Heart right ventricle (tissue), 16 donors: ENCODE measurements around the gene GRID1. TPM values are rescaled to one million over a fixed set of nuclear protein-coding genes. Genes with fewer than 3 reads are reported as not detected.

Source experiments
- ATAC-seq, 8 donors: fragments of 200-7000 bp; cut with Tn5 transposase; one replicate each; pipeline ENCODE4 v1.9.1; 2020; ENCODE audit warnings: mild to moderate bottlenecking in 8 of 8, moderate library complexity in 8 of 8, moderate number of reproducible peaks in 1 of 8
- DNase-seq, 2 donors: peaks; one replicate each; pipeline ENCODE4 v3.0.0-alpha.2; 2020
- H3K27ac ChIP-seq, 10 donors: fragments of 200-600 bp; sonication (generic) in 2 of 10; one replicate each; pipeline versions ENCODE4 v1.5.0 to v1.8.0; 2020 to 2022; ENCODE audit warnings: mild to moderate bottlenecking in 3 of 10
- H3K27me3 ChIP-seq, 7 donors: fragments of 200-600 bp; one replicate each; pipeline ENCODE4 v1.8.0; 2021 to 2022; ENCODE audit warnings: mild to moderate bottlenecking in 2 of 7
- H3K36me3 ChIP-seq, 9 donors: fragments of 200-600 bp; sonication (generic) in 1 of 9; one replicate each; pipeline versions ENCODE4 v1.5.0 to v1.8.0; 2020 to 2022; ENCODE audit warnings: mild to moderate bottlenecking in 2 of 9
- H3K4me1 ChIP-seq, 9 donors: fragments of 200-600 bp; sonication (generic) in 1 of 9; one replicate each; pipeline versions ENCODE4 v1.5.0 to v1.8.0; 2020 to 2022; ENCODE audit warnings: mild to moderate bottlenecking in 4 of 9
- H3K4me3 ChIP-seq, 10 donors: fragments of 200-600 bp; sonication (generic) in 2 of 10; one replicate each; pipeline versions ENCODE4 v1.5.0 to v1.8.0; 2020 to 2022; ENCODE audit warnings: mild to moderate bottlenecking in 7 of 10, moderate library complexity in 2 of 10
- H3K9me3 ChIP-seq, 11 donors: fragments of 200-600 bp in 10 of 11; sonication (generic) in 2 of 11; one replicate each; pipeline versions ENCODE4 v1.5.0 to v1.8.0; 2013 to 2022; ENCODE audit warnings: mild to moderate bottlenecking in 2 of 11, control low read depth in 1 of 11, moderate library complexity in 1 of 11
- WGBS, 2 donors: extraction: QIAGEN DNeasy Blood & Tissue Kit; methylation state at CpG; one replicate each; pipeline ENCODE4 v1.1.7; 2013; ENCODE audit warnings: inconsistent platforms in 1 of 2; 5-methylcytosine and 5-hydroxymethylcytosine counted together
- intact Hi-C, 10 donors: fragments of 100-400 bp; cut with DNase I; formaldehyde crosslinking; loops; one replicate each; pipeline versions ENCODE4 v1.11.1 to v1.14.2; 2022
- polyA plus RNA-seq, 2 donors: library from polyadenylated mRNA; stranded (reverse); fragments of 200-250 nt; gene quantifications; one replicate each; pipeline ENCODE4 v1.2.3, GENCODE V29; 2013
- total RNA-seq, 10 donors: library from RNA; stranded (reverse); fragmentation: NEBNext Ultra II Directional in 3 of 10; extraction: Animal tissue kit (Norgen Biotek cat#: 25700) in 3 of 10; gene quantifications; one replicate each; pipeline versions ENCODE4 v1.2.1 to v1.2.4, GENCODE V29; 2021 to 2023
- TF ChIP-seq, protein P1 (sequence below), 9 donors: fragments of 200-600 bp; sonication (generic) in 2 of 9; IDR thresholded peaks; one replicate each; pipeline versions ENCODE4 v1.5.0 to v1.8.0; 2021 to 2022; ENCODE audit warnings: antibody characterized with exemption in 9 of 9, mild to moderate bottlenecking in 5 of 9, moderate library complexity in 1 of 9
- donor health status: Arrhythmogenic right ventricular cardiomyopathy.
- donor health status: ischemic (EF 13 %, LVEDD 7.1; RV severe dilation, severe dysfunction).
- donor health status: healthy with polysubstance abuse.
- donor health status: DM: no; HTN: yes; CAD: no.
- donor health status: DM: no; HTN: no; CAD: no.
- donor health status: ischemic (EF 25% LVEDD 6.9; RV normal size, moderate dysfunction).
- donor health status: ischemic (EF 25% LVEDD 5.7; RV mildly dilated, moderate dysfunction).
- donor health status: healthy.
- donor health status: DM: yes; HTN: yes; CAD: no.
- donor health status: Ischemic cardiomyopathy.
- donor health status: ischemic (EF 35%, LVEDD 5.7; RV mildly dilated, moderate dysfunction).
- donor health status: nonischemic (EF 11% LVEDD 7.7; RV severe dilation, severe dysfunction).
- donor health status: DM: yes; HTN: yes; CAD: no.
- donor health status: PGD.
- donor health status: ischemic (EF 29% LVEDD 5.4; RV normal size, mild dysfunction).
- donor health status: nonischemic (EF 23%, LVEDD 6.1; RV moderate dilation, normal function).

The GRID1 gene
- total and polyA plus RNA-seq, 12 donors: 0.44 to 3.4 (median 1.5) TPM

DNA sequence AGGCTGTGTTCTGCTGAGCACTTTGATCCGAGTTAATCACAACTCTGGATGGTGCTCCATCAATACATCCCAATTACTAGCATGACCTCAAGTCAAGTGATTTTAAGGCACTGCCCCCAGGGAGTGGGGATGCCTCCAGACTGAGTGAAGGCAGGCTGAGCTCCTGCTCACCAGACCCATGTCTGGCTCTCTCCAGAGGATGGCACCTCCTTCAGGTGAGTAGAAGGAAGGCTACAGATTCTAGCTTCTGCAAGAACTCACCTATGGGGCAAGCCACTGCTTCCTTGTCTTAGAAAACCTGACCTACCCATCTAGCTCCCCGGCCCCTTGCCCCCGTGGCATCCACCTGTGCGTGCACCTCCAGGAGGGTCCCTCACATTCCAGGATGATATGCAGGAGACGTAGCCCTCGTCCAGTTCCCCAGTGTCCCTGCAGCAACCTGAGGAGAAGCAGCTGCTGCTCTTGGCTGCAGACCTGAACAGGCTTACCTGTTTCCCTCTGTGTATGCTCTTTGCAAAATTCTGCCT, 390.3 kb downstream of the GRID1 start:
- DNase-seq (no peak), ATAC-seq (no peak)
- intact Hi-C loops: no loop called here
- H3K27ac ChIP-seq: no peak overlapping the region
- no peaks in the 10 kb centered on the region for H3K4me1 ChIP-seq
- H3K9me3 ChIP-seq: peaks cover 0 to 9% (median 7%) of the 10 kb centered on the region in 11 donors
- H3K36me3 ChIP-seq: no peaks in the 10 kb centered on the region
- TF ChIP-seq, protein P1, sequence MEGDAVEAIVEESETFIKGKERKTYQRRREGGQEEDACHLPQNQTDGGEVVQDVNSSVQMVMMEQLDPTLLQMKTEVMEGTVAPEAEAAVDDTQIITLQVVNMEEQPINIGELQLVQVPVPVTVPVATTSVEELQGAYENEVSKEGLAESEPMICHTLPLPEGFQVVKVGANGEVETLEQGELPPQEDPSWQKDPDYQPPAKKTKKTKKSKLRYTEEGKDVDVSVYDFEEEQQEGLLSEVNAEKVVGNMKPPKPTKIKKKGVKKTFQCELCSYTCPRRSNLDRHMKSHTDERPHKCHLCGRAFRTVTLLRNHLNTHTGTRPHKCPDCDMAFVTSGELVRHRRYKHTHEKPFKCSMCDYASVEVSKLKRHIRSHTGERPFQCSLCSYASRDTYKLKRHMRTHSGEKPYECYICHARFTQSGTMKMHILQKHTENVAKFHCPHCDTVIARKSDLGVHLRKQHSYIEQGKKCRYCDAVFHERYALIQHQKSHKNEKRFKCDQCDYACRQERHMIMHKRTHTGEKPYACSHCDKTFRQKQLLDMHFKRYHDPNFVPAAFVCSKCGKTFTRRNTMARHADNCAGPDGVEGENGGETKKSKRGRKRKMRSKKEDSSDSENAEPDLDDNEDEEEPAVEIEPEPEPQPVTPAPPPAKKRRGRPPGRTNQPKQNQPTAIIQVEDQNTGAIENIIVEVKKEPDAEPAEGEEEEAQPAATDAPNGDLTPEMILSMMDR (IDR thresholded peaks at IDR 0.05): no peak
- 82 to 86% methylated on average over 6 of the region's 6 CpGs for WGBS, 2 donors
- H3K4me3 ChIP-seq: no peak overlapping the region
- H3K27me3 ChIP-seq: no peaks in the 10 kb centered on the region

DNA sequence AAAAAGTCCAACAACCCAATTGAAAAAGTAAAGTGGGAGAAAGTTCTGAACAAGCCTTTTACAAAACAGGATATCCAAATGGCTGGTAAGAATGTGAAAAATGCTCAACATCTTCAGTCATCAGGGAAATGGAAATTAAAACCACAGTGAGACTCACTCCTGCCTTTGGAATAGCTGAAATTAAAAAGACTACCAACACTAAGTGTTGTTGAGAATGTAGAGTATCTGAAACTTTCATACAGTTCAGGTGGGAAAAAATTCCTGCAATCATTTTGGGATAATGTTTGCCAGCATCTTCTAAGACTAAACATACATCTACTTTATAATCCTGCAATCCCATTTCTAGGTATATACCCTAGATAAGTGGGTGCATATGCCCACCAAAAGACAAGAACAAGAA, 395.1 kb downstream of the GRID1 start:
- H3K36me3 ChIP-seq: no peaks in the 10 kb centered on the region
- TF ChIP-seq, protein P1 (IDR thresholded peaks at IDR 0.05): no peak
- intact Hi-C loops: no loop called here
- no peak overlapping the region for H3K27ac ChIP-seq
- no peaks in the 10 kb centered on the region for H3K4me1 ChIP-seq
- H3K4me3 ChIP-seq: no peak overlapping the region
- ATAC-seq (no peak), DNase-seq (no peak)
- H3K27me3 ChIP-seq: no peaks in the 10 kb centered on the region
- peaks cover 0 to 32% (median 8%) of the 10 kb centered on the region in 11 donors for H3K9me3 ChIP-seq

DNA sequence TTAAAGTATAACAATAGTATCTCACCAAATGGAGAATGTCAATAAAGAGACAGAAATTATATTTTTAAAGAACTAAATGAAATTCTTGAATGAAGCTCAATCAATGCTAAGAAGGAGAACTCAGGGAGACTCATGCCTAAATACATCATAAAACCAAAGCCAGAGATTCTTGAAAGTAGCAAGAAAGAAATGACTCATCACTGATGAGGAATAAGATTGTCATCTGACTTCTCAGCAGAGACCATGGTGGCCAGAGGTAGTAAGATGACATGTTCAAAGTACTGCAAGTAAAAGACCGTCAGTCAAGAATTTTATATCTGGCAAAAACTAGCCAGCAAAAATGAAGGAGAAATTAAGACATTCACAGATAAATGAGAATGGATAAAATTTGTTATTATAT, 399.0 kb downstream of the GRID1 start:
- Histone ChIP-seq H3K4me1 (no peaks in the 10 kb centered on the region), H3K4me3 (no peak overlapping the region), H3K36me3 (no peaks in the 10 kb centered on the region), H3K27me3 (no peaks in the 10 kb centered on the region), H3K27ac (no peak overlapping the region), H3K9me3 (peaks cover 0 to 58% (median 14%) of the 10 kb centered on the region in 11 donors)
- 92 to 97% methylated on average over 1 of the region's 1 CpG for WGBS, 2 donors
- intact Hi-C loops: no loop called here
- ATAC-seq (no peak), DNase-seq (no peak)
- TF ChIP-seq, protein P1 (IDR thresholded peaks at IDR 0.05): no peak

DNA sequence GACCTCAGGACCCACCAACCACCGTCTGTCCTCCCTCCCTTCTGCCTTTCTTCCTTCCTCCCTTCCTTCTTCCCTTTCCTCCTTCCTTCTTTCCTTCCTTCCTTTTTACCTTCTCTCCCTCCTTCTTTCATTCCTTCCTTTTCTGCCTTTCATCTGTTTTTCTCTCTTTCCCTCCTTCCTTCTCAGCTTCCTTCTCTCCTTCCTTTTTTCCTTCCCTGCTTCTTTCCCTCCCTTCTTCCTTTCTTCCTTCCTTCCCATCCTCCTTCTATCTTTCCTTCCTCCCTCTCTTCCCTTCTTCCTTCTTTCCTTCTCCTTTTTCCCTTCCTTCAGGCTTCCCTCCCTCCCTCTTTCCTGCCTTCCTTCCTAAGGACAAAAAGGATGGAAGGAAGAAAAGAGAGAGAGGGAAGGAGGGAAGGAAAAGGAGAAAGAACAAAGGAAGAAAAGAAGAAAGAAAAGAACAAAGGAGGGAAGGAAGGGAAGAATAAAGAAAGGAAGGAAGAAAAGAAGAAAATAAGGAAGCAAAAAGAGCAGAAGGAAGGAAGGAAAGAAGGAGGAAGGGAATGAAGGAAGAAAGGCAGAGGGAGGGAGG, 405.0 kb downstream of the GRID1 start:
- intact Hi-C loops: no loop called here
- no peaks in the 10 kb centered on the region for H3K36me3 ChIP-seq
- H3K4me3 ChIP-seq: no peak overlapping the region
- DNase-seq: no peak
- no peak overlapping the region for H3K27ac ChIP-seq
- H3K4me1 ChIP-seq: no peaks in the 10 kb centered on the region
- ATAC-seq: no peak
- peaks cover 0 to 27% (median 5%) of the 10 kb centered on the region in 11 donors for H3K9me3 ChIP-seq
- TF ChIP-seq, protein P1 (IDR thresholded peaks at IDR 0.05): no peak
- H3K27me3 ChIP-seq: no peaks in the 10 kb centered on the region
- 72 to 75% methylated on average over 1 of the region's 1 CpG for WGBS, 2 donors
